Activated CD4-positive, CD25-positive, alpha-beta regulatory T cell (primary cell): Measurements from ENCODE around the gene HRAS.
A peak's percentile ranks its signal among the peaks of the same experiment; 100 is the strongest.

Source experiments
- DNase-seq, 4 experiments: peaks; one replicate each; lab custom pipeline; 2025; lab: John Stamatoyannopoulos, UW

Gene HRAS

GRCh38 chr11:553083-553987 lies 18.0 kb upstream of the HRAS start:
- DNase-seq: no peak

GRCh38 chr11:551596-551995 lies 16.2 kb upstream of the HRAS start:
- no peak for DNase-seq

DNA sequence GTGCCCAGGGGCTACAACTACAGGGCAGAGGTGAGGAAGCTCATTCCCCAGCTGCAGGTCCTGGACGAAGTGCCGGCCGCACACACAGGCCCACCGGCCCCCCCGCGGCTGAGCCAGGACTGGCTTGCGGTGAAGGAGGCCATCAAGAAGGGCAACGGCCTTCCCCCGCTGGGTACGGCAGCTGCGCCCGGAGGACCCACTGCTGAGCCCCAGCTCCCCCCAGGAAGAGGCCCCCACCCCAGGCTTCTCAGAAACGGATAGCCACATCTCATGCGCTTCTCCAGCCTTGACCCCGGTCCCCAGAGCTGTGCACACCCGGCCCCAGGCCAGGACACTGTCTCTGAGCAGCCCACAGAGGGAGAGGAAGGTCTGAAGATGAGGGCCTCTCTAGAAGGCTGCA lies 15.8 kb upstream of the HRAS start:
- DNase-seq: no peak

DNA sequence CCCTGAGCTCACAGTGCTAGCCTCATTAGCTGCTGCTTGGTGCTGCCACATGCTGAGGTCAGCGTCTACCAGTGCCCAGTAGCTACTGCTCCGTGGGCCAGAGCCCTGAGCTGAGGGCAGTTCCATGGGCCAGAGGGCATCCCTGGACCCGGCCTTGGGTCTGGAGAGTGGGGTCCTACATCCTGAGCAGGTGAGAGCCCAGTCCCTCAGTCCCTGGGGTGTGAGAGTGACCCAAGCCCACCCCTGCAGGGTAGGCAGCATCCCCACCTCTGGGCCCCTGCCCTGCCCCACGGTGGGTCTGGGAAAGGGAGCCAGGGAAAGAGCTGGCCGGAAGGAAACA lies 15.3 kb upstream of the HRAS start:
- no peak for DNase-seq

GRCh38 chr11:550021-550745 lies 14.8 kb upstream of the HRAS start:
- no peak for DNase-seq

DNA sequence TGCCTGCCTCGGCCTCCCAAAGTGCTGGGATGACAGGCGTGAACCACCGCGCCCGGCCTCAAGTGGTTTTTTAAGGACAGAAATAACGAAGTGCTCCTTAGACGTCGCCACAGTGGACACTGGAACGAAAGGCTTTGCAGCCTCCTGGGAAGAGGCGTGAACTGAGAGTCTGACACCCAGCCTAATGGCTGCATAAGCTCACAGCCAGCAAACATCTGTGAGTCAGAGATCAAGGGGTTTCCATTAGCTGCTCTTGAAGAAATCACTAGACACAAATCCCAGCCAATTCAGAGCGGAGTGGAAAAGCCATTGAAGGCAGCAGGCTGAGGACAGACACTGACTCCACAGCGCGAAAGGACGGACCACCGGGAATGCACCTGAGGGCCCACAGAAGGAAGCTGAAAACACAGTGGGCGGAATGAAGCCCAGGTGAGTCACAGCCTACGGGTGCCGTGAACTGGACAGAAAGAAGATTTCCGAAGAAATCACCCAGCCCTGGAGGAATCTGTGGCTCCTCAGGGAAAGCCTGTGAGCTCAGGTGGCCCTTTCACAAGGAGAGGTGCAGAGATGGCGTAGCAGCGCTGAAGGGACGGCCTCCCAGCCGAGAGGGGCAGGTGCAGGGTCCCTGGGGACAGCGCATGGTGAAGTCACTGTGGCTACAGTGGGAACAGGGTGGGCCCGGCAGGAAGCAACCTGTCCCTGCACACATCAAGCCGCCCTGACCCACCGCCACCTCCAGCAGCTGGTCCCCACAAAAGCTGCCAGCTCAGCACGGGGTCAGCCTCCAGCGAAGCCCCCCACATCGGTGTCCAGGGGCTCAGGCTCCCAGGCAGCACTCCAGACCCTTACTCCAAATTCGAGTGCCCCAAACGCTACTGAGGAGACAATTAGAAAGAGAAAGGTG lies 13.6 kb upstream of the HRAS start:
- no peak for DNase-seq

GRCh38 chr11:545171-545570 lies 9.8 kb upstream of the HRAS start:
- no peak for DNase-seq

GRCh38 chr11:544817-545166 lies 9.4 kb upstream of the HRAS start:
- no peak for DNase-seq

GRCh38 chr11:541433-541885 lies 6.1 kb upstream of the HRAS start:
- DNase-seq: no peak

DNA sequence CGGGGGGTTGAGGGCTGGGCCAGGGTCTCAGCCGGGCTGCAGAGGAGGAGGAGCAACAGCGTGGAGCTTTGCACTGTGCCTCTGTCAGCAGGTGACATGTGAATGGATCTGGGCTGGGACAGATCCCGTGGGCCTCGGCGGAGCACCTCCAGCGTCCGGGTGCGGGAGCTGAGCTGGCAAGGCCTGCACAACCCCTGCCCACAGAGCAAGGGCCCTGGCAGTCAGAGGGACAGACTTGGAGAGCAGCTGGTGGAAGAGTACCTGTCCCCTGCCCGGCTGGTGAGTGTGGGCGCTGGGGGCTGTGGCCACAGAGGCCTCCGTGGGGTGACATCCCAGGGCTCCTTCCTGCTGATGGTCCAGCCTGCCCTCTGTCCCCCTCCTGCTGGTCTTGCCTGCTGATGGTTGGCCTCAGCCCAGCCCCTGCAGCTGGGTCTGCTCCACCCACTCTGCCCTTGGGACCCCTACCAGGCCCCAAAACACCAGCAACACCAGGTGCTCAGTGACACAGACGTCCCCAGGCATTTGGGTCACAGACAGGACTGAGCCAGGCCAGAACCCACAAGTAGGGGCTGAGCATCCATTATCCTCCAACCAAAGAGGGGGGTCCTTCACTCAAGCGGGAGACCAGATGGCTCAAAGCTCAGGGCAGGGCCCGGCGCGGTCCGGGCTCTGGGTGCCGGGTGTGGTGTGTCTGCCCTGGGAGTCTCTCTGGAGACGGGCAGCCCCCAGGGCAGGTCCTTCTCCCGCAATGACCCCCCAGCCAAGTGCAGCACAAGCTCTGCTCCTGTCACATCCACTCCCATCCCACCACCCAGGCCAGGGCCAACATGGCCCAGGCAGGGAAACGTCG lies 5.4 kb upstream of the HRAS start:
- DNase-seq: no peak

- no peak for DNase-seq
Measured at GRCh38 chr11:539971-540481, 4.7 kb upstream of the HRAS start.

DNA sequence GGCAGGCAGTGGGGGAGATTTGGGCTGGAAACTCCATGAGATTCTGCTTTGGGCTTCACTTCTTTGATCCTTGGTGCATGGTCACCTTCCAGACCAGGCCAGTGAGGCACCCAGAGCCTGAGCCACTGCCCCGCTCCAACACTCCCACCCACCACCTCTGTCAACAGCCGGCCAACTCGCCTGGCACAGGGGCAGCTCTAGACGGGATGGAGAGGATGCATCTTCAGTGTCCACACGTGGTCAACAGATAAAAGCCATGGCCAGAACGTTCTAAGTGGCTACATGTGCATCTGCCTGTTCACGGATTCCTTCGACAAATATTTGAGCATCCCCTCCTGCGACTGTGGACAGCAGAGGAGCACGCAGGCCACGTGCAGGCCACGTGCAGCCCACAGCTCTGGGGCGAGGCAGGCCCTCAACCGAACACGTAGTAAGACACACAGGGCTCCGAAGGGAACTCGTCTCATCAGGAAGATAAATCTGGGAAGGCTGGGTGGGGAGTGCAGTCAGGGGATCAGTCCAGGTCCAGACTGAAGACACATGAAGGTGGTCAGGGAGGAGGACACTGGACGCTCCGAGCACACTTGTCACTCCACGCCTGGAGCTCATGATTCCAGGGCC lies 3.2 kb upstream of the HRAS start:
- no peak for DNase-seq

DNA sequence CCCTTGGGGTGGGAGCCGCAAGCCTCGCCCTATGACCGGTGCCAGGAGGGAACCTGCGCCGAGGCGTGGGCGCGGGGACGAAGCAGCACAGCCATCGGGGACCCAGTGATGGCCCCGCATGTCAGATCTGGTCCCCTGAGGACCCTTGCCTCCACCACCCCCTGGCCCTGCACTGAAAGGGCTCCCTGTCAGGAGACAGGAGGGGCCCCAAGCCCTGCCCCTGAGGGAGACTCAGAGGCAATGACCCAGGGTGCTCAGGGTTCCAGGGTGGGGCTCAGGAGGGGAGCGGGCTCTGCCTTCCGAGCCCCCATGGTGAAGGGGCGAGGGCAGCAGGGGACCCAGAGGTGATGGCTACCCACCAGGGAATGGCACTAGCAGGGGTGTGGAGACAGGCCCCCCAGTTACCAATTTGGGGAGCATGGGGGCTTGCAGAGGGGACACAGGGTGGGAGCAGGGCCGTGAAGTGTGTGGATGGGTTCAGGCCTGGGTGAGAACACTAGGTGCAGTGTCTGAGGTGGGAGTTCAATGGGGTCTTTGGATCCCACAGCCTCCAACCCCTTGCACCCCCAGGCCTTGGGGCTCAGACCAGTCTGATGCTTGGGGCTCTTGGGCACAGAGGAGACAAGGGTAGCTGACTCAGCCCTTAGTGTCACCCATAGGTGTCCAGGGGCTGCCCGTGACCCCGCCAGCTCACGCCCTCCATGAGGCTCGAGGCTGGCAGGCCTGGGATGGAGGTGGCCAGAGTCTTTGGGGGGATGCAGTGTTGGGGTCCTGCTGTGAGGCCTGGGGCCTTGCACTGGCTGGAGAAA lies 2.5 kb upstream of the HRAS start:
- DNase-seq: no peak

DNA sequence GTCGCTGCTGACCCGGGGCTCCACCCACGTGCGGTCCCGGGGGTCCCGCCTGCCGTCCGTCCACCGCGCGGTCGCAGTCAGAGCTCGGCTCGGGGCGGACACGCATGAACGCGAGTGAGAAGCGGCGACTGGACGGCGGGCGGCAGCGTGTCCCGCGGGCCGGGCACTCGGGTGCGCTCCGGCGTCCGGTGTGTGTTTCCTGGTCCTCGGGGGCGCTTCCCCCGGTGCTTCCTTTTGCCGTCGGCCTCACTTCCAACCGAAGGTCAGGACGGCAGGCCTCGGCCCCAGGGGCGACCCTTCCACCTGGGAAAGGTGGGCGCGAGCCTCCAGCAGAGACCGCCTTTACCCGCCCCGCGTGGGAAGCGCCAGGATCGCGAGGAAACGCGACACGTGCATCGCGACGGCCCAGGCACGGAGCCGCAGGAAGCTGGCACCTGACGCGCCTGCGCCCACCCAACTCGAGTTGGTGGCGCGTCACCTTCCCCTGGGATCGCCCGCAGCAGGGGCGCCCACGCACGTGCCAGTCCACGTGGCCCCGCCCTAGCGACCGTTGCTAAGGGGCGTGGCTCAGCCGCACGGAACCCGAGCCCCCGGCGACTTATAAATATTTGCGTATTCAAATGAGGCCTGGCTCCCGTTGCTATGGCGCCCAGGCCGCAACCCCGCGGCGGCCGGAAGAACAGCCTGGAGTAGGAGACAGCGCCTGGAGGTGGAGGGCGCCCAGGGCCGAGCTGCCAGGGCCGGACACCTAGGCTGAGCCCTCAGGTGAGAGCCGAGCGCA lies 1.7 kb upstream of the HRAS start, which contains the start of gene LRRC56:
TSS of gene LRRC56 (plus strand) at position 687 of the 781 bp plus-strand sequence. CDS start 3,158 bp downstream, outside the sequence.
- DNase-seq: peak; percentile 79 to 87 (median 82)

DNA sequence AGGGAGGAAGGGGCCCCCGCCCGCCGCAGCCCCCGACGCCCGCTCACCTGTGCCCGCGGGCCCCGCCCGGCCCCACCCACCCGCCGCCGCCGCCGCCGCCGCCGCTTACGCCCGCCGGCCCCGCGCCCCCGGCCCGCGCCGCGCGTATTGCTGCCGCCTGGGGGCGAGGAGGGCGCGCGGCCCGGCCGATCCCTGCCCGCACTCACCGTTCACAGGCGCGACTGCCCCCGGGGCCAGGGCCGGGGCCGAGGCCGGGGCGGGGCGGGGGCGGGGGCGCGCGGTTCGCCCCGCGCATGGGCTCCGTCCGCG lies 212 bp downstream of the HRAS start:
- no peak for DNase-seq

DNA sequence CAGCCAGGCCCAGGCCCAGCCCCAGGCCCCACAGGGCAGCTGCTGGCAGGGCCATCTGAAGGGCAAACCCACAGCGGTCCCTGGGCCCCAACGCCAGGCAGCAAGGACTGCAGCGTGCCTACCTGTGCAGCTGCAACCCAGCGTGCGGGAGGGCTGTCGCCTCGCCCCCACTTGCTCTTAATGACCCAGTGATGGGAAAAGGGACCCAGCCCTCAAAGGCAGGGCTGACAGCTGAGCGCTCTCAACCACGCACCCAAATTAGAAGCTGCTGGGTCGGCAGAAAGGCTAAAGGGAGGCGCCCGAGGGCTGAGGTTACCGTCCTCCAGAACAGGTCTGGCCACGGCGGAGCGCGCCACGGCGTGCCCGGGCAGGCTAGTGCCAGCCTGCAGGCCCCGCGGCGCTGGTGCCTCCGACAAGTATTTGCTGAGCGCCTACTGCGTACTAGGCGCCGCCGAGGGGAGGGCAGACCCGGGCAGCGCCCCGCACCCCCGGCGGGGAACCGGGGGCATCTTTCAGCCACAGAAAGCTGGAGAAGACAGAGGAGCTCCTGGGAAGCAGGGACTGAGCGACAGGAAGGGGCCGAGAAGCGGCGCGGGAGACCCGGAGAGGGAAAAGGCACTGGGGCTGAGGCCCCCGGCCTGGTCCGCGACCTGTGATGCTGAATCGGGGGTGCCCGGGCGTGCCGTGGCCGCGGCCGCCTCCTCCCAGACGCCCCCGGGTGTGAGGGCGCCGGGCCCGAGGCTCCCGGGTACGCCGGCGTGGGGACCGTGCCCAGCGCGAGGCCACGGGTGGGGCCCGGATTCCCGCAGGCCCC lies 773 bp downstream of the HRAS start:
- DNase-seq: no peak

GRCh38 chr11:533586-534395 lies 1.6 kb downstream of the HRAS start:
- no peak for DNase-seq
